ENCODE measurements around the gene TSPAN31. TPM values are rescaled to one million over a fixed set of nuclear protein-coding genes. Genes with fewer than 3 reads are reported as not detected.

Gene TSPAN31
- total RNA-seq, 4 donors from 2014 or later: 25.5 to 58.9 (median 32.2) TPM

- DNase-seq (peak in 1 of 2 donors; percentile 56), ATAC-seq (no peak)
- intact Hi-C loops (cut with DNase I; ENCODE audit: low total_unique reads) (no loop called here), in situ Hi-C loops (cut with MboI; ENCODE audit: low sequenced_read_pairs in 4 of 4) (no loop called here)
- TF ChIP-seq POLR2A (IDR thresholded peaks at IDR 0.05) (no peak), CTCF (IDR thresholded peaks at IDR 0.05 in 4 of 5, conservative IDR thresholded peaks at IDR 0.05 in 1 of 5) (no peak)
- Histone ChIP-seq H3K36me3 (peaks cover 0 to 35% of the 10 kb centered on the region in 2 donors), H3K4me1 (peaks cover 23 to 27% of the 10 kb centered on the region in 2 donors), H3K4me3 (peak within 1 kb of the TSS; percentile 60 to 68 (median 66)), H3K9me3 (no peaks in the 10 kb centered on the region), H3K27me3 (no peaks in the 10 kb centered on the region), H3K27ac (peak within 1 kb of the TSS in 3 of 4 donors; percentile 16 to 49 (median 39))
Observed at GRCh38 chr12:57754411-57755193, 9.8 kb downstream of the TSPAN31 start, which contains the start of gene MARCHF9. MARCHF9 (plus strand) TSS chr12:57755103; CDS start chr12:57755529, 426 bp downstream.

GRCh38 chr12:57755194-57755453 is 10.3 kb downstream of the TSPAN31 start:
- no peaks in the 10 kb centered on the region for H3K9me3 ChIP-seq
- peak overlapping the region; percentile 60 to 68 (median 66) for H3K4me3 ChIP-seq
- no peaks in the 10 kb centered on the region for H3K27me3 ChIP-seq
- no peak for ATAC-seq
- peaks cover 0 to 29% of the 10 kb centered on the region in 2 donors for H3K36me3 ChIP-seq
- H3K4me1 ChIP-seq: peaks cover 23 to 27% of the 10 kb centered on the region in 2 donors
- in situ Hi-C loops (cut with MboI; ENCODE audit: low sequenced_read_pairs in 4 of 4): no loop called here
- TF ChIP-seq POLR2A (IDR thresholded peaks at IDR 0.05) (no peak), CTCF (IDR thresholded peaks at IDR 0.05 in 4 of 5, conservative IDR thresholded peaks at IDR 0.05 in 1 of 5) (no peak)
- no peak for DNase-seq
- H3K27ac ChIP-seq: peak overlapping the region in 3 of 4 donors; percentile 16 to 49 (median 39)
- intact Hi-C loops (cut with DNase I; ENCODE audit: low total_unique reads): no loop called here

GRCh38 chr12:57755454-57756372 is 10.9 kb downstream of the TSPAN31 start:
- peak overlapping the region in 3 of 4 donors; percentile 16 to 49 (median 39) for H3K27ac ChIP-seq
- TF ChIP-seq POLR2A (IDR thresholded peaks at IDR 0.05) (no peak), CTCF (IDR thresholded peaks at IDR 0.05 in 4 of 5, conservative IDR thresholded peaks at IDR 0.05 in 1 of 5) (no peak)
- H3K4me1 ChIP-seq: peaks cover 22 to 27% of the 10 kb centered on the region in 2 donors
- ATAC-seq: no peak
- no peak for DNase-seq
- in situ Hi-C loops (cut with MboI; ENCODE audit: low sequenced_read_pairs in 4 of 4) (no loop called here), intact Hi-C loops (cut with DNase I; ENCODE audit: low total_unique reads) (no loop called here)
- no peaks in the 10 kb centered on the region for H3K9me3 ChIP-seq
- peaks cover 0 to 23% of the 10 kb centered on the region in 2 donors for H3K36me3 ChIP-seq
- H3K27me3 ChIP-seq: no peaks in the 10 kb centered on the region
- peak overlapping the region; percentile 60 to 68 (median 66) for H3K4me3 ChIP-seq

GRCh38 chr12:57756406-57757341 is 11.8 kb downstream of the TSPAN31 start:
- H3K4me3 ChIP-seq: peak overlapping the region; percentile 60 to 68 (median 66)
- H3K27me3 ChIP-seq: peaks cover 0 to 7% (median 0%) of the 10 kb centered on the region in 3 donors
- H3K9me3 ChIP-seq: no peaks in the 10 kb centered on the region
- in situ Hi-C loops (cut with MboI; ENCODE audit: low sequenced_read_pairs in 4 of 4) (no loop called here), intact Hi-C loops (cut with DNase I; ENCODE audit: low total_unique reads) (no loop called here)
- DNase-seq (no peak), ATAC-seq (no peak)
- no peak overlapping the region for H3K27ac ChIP-seq
- peaks cover 0 to 21% of the 10 kb centered on the region in 2 donors for H3K36me3 ChIP-seq
- H3K4me1 ChIP-seq: peaks cover 13 to 18% of the 10 kb centered on the region in 2 donors
- TF ChIP-seq POLR2A (IDR thresholded peaks at IDR 0.05) (no peak), CTCF (IDR thresholded peaks at IDR 0.05 in 4 of 5, conservative IDR thresholded peaks at IDR 0.05 in 1 of 5) (peak in 3 of 5 experiments; percentile 24 to 50 (median 30))
